ENCODE measurements around the gene MAP2K5. TPM values are rescaled to one million over a fixed set of nuclear protein-coding genes. Genes with fewer than 3 reads are reported as not detected.

MAP2K5 gene
- total and polyA plus RNA-seq, 4 donors = 3.8 to 6.4 (median 5.6) TPM

GRCh38 chr15:67641453-67641852 lies 99.0 kb downstream of the MAP2K5 start:
- Histone ChIP-seq H3K36me3 (ENCODE audit: control insufficient read depth in 4 of 4, insufficient read depth in 3 of 4, low read depth in 1 of 4, low read length in 3 of 4) (peaks cover 0 to 2% (median 1%) of the 10 kb centered on the region in 4 donors), H3K4me1 (ENCODE audit: control insufficient read depth in 4 of 4, insufficient read depth in 4 of 4, low read length in 3 of 4) (no peaks in the 10 kb centered on the region), H3K9ac (ENCODE audit: low read depth in 1 of 2, low read length in 2 of 2) (no peak overlapping the region), H3K27me3 (ENCODE audit: control insufficient read depth in 4 of 4, insufficient read depth in 4 of 4, low read length in 3 of 4) (no peaks in the 10 kb centered on the region), H3K4me3 (ENCODE audit: low read depth in 1 of 3, low read length in 3 of 3) (no peak overlapping the region), H3K27ac (ENCODE audit: low read depth in 1 of 2, low read length in 2 of 2) (no peak overlapping the region), H3K9me3 (ENCODE audit: control insufficient read depth in 4 of 4, low read length in 3 of 4) (no peaks in the 10 kb centered on the region)
- DNase-seq (ENCODE audit: low spot score) = no peak
- TF ChIP-seq HNF4G (IDR thresholded peaks at IDR 0.05) (no peak), CTCF (IDR thresholded peaks at IDR 0.05; ENCODE audit: low read depth, low read length, missing input control) (no peak), MAX (IDR thresholded peaks at IDR 0.05) (no peak), FOXA1 (IDR thresholded peaks at IDR 0.05) (no peak), ATF3 (IDR thresholded peaks at IDR 0.05) (no peak), HNF4A (conservative IDR thresholded peaks at IDR 0.05) (no peak), FOXA2 (IDR thresholded peaks at IDR 0.05) (no peak), GABPA (IDR thresholded peaks at IDR 0.05 in 1 of 2, conservative IDR thresholded peaks at IDR 0.05 in 1 of 2) (no peak), RAD21 (IDR thresholded peaks at IDR 0.05) (no peak), SP1 (IDR thresholded peaks at IDR 0.05) (no peak), YY1 (IDR thresholded peaks at IDR 0.05) (no peak), JUND (IDR thresholded peaks at IDR 0.05) (no peak), TAF1 (conservative IDR thresholded peaks at IDR 0.05) (no peak), REST (IDR thresholded peaks at IDR 0.05) (no peak), ZBTB33 (IDR thresholded peaks at IDR 0.05) (no peak), EGR1 (IDR thresholded peaks at IDR 0.05; ENCODE audit: low read depth in 2 of 2) (no peak)
- 90% methylated on average over 3 of the region's 3 CpGs for WGBS

- Histone ChIP-seq H3K9me3 (ENCODE audit: control insufficient read depth in 4 of 4, low read length in 3 of 4) (no peaks in the 10 kb centered on the region), H3K27ac (ENCODE audit: low read depth in 1 of 2, low read length in 2 of 2) (no peak overlapping the region), H3K4me1 (ENCODE audit: control insufficient read depth in 4 of 4, insufficient read depth in 4 of 4, low read length in 3 of 4) (no peaks in the 10 kb centered on the region), H3K36me3 (ENCODE audit: control insufficient read depth in 4 of 4, insufficient read depth in 3 of 4, low read depth in 1 of 4, low read length in 3 of 4) (peaks cover 0 to 4% (median under 1%) of the 10 kb centered on the region in 4 donors), H3K4me3 (ENCODE audit: low read depth in 1 of 3, low read length in 3 of 3) (no peak overlapping the region), H3K9ac (ENCODE audit: low read depth in 1 of 2, low read length in 2 of 2) (no peak overlapping the region), H3K27me3 (ENCODE audit: control insufficient read depth in 4 of 4, insufficient read depth in 4 of 4, low read length in 3 of 4) (no peaks in the 10 kb centered on the region)
- TF ChIP-seq GABPA (IDR thresholded peaks at IDR 0.05 in 1 of 2, conservative IDR thresholded peaks at IDR 0.05 in 1 of 2) = no peak
- TF ChIP-seq RXRA (IDR thresholded peaks at IDR 0.05) = no peak
- no peak for DNase-seq (ENCODE audit: low spot score)
- 65% methylated on average over 2 of the region's 2 CpGs for WGBS
Measured at GRCh38 chr15:67646847-67647246, 104.3 kb downstream of the MAP2K5 start.

Measured in liver (tissue), 9 donors.